Thyroid gland (tissue), 4 donors: Measurements from ENCODE around the gene TUBGCP3. TPM values are rescaled to one million over a fixed set of nuclear protein-coding genes. Genes with fewer than 3 reads are reported as not detected.

Experiments
- DNase-seq, 2 donors: peaks; one replicate each; pipeline ENCODE4 v3.0.0-alpha.2; 2019
- H3K27ac ChIP-seq, 3 donors: fragments of 200-600 bp; sonication (generic); 1 replicate in 2 of 3; 2 replicates in 1 of 3; pipeline ENCODE4 v1.5.1; 2016 to 2019; ENCODE audit warnings: mild to moderate bottlenecking in 1 of 3, moderate library complexity in 1 of 3
- H3K27me3 ChIP-seq: fragments of 200-600 bp; sonication (generic); one replicate; pipeline ENCODE4 v1.5.1; 2019
- H3K36me3 ChIP-seq, 2 donors: fragments of 200-600 bp; sonication (generic); one replicate each; pipeline ENCODE4 v1.5.1; 2016 to 2019
- H3K4me1 ChIP-seq, 2 donors: fragments of 200-600 bp; sonication (generic); one replicate each; pipeline ENCODE4 v1.5.1; 2017 to 2019
- H3K4me3 ChIP-seq, 3 donors: fragments of 200-600 bp; sonication (generic); replicated peaks in 1 of 3; 1 replicate in 2 of 3; 2 replicates in 1 of 3; pipeline ENCODE4 v1.5.1; 2016; ENCODE audit warnings: mild to moderate bottlenecking in 1 of 3
- H3K9me3 ChIP-seq: fragments of 200-600 bp; sonication (generic); one replicate; pipeline ENCODE4 v1.5.1; 2017
- POLR2A ChIP-seq, 2 donors: fragments of 450-650 bp; IDR thresholded peaks; one replicate each; pipeline ENCODE4 v1.6.1; 2017; ENCODE audit warnings: antibody characterized with exemption in 2 of 2, mild to moderate bottlenecking in 2 of 2, moderate library complexity in 1 of 2
- WGBS, 2 donors: methylation state at CpG; one replicate each; pipeline ENCODE4 v1.1.5; 2017; 5-methylcytosine and 5-hydroxymethylcytosine counted together
- intact Hi-C: fragments of 100-400 bp; cut with DNase I; formaldehyde crosslinking; loops from one replicate; pipeline ENCODE4 v1.15.1; 2023
- total RNA-seq, 4 donors: library from RNA; depleted of rRNA; stranded (reverse); fragments of >200 nt; gene quantifications; one replicate each; pipeline ENCODE4 v1.2.3, GENCODE V29; 2016
- TF ChIP-seq, protein P1 (sequence below), 6 experiments: fragments of 200-600 bp in 3 of 6; fragments of 450-650 bp in 3 of 6; sonication (generic) in 3 of 6; IDR thresholded peaks; one replicate each; pipeline ENCODE4 v1.5.1; 2016 to 2019; ENCODE audit warnings: antibody characterized with exemption in 6 of 6, mild to moderate bottlenecking in 2 of 6, inconsistent platforms in 1 of 6, moderate library complexity in 1 of 6

The TUBGCP3 gene
- total RNA-seq, 4 donors from 2014 or later: 27.4 to 49.1 (median 36.0) TPM

DNA sequence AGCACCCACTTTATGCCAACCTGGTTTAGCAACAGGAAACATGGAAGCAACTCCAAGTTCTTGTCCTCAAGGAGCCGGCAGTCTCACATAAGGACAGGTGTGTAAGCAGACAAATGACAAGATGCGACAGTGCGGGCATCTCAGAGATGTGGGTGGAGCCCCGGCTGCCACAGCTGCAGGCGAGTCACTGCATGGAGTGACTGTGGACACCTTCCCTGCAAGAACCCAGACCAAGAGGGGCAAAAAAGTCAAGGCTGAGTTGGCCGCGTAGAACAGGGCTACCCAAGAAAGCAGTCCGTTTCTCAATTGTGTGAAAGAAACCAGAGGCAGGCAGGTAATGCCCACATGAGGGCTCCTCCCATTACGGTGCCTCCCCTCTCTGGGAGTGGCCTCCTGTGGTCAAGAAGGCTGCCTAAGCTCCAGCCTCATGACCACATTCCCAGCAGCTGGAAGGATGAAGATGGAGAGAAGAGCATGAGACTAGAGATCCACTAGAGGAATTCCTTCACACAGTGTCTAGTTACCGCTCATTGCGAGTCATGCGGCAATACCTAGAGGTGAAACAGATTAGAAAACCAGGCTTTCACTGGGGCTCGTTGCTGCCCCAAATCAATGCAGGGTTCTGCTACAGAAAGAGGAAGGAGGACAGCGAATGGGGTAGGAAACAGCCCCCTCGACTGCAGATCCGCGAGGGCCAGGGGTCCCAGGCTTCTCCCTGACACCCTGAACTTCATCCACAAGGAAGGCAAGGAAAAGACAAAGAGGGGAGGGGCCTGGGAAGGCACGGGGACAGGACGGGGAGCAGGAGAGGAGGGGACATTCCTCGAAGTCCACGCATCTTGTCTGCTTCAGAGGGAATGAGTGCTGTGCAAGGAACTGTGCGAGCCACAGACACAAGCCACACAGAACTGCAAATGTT is 131.6 kb downstream of the TUBGCP3 start:
- TF ChIP-seq, protein P1, sequence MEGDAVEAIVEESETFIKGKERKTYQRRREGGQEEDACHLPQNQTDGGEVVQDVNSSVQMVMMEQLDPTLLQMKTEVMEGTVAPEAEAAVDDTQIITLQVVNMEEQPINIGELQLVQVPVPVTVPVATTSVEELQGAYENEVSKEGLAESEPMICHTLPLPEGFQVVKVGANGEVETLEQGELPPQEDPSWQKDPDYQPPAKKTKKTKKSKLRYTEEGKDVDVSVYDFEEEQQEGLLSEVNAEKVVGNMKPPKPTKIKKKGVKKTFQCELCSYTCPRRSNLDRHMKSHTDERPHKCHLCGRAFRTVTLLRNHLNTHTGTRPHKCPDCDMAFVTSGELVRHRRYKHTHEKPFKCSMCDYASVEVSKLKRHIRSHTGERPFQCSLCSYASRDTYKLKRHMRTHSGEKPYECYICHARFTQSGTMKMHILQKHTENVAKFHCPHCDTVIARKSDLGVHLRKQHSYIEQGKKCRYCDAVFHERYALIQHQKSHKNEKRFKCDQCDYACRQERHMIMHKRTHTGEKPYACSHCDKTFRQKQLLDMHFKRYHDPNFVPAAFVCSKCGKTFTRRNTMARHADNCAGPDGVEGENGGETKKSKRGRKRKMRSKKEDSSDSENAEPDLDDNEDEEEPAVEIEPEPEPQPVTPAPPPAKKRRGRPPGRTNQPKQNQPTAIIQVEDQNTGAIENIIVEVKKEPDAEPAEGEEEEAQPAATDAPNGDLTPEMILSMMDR (IDR thresholded peaks at IDR 0.05): no peak
- TF ChIP-seq POLR2A (IDR thresholded peaks at IDR 0.05): no peak
- Histone ChIP-seq H3K27ac (no peak overlapping the region), H3K4me1 (no peaks in the 10 kb centered on the region), H3K9me3 (no peaks in the 10 kb centered on the region), H3K4me3 (no peak overlapping the region), H3K27me3 (no peaks in the 10 kb centered on the region), H3K36me3 (no peaks in the 10 kb centered on the region)
- intact Hi-C loops: no loop called here
- no peak for DNase-seq
- WGBS, 2 donors: 83 to 86% methylated on average over 22 of the region's 22 CpGs

DNA sequence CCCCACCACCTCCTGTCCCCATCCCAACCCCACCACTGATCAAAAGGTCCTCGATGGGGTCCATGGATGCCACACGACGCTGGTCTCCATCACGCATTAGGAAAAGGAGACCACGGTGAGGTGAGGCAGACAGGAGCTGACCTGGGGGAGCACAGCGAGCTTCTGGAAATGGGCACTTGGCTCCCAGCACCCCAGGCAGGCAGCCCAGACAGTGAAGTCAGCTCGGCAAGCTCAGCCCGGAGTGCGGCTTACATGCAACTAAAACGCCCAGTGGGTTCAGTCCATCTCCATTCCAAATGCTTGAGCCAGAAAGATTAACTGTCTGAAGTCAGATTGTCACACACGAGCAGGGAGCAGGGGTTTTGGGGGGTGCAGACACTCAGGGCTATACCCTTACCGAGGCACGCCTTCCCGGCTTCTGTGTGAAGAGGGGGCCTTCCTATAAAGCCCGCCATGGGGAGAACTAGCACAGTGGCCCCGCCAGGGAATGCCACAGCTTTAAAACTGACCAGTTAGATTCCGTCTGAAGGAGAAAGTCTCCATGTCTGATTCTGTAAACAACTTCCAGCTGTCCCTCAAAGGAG is 132.4 kb downstream of the TUBGCP3 start:
- intact Hi-C loops: no loop called here
- no peaks in the 10 kb centered on the region for H3K9me3 ChIP-seq
- no peak overlapping the region for H3K4me3 ChIP-seq
- no peak overlapping the region for H3K27ac ChIP-seq
- 78 to 85% methylated on average over 17 of the region's 17 CpGs for WGBS, 2 donors
- TF ChIP-seq POLR2A (IDR thresholded peaks at IDR 0.05): no peak
- TF ChIP-seq, protein P1 (IDR thresholded peaks at IDR 0.05): no peak
- no peak for DNase-seq
- no peaks in the 10 kb centered on the region for H3K4me1 ChIP-seq
- no peaks in the 10 kb centered on the region for H3K27me3 ChIP-seq
- no peaks in the 10 kb centered on the region for H3K36me3 ChIP-seq

DNA sequence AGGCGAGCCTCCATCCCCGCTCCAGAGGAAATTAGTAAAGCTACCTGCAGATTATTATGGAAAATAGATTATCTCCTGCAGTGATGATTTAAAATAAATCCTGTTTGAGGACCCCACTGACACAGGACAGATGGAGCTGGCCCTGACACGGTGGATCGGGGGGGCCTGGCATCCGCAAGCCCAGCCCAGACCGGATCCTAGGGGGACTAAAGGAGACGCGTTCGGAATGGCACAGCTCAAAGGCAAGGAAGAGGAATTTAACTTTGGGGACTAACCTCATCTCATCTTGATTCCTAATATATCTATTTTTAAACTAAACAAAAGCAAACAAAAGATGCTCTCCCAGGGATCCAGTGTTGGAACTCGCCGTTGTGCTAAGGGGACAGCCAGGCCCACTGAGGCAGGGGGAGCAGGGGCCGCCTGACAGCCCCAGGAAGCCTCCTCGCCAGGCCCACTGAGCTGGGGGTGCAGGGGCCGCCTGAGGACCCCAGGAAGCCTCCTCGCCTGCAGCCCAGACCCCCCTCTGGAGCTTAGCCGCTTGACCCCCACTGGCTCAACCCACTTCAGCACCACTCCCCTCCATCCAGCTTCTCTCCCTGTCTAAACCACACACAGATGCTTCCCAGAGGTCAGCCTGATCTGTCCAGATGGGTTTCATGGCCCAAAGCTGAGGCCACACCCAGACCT is 133.2 kb downstream of the TUBGCP3 start:
- DNase-seq: no peak
- WGBS, 2 donors: 66 to 74% methylated on average over 15 to 16 of the region's 16 CpGs
- Histone ChIP-seq H3K4me3 (no peak overlapping the region), H3K36me3 (no peaks in the 10 kb centered on the region), H3K27ac (no peak overlapping the region), H3K4me1 (no peaks in the 10 kb centered on the region), H3K9me3 (no peaks in the 10 kb centered on the region), H3K27me3 (no peaks in the 10 kb centered on the region)
- intact Hi-C loops: no loop called here
- TF ChIP-seq, protein P1 (IDR thresholded peaks at IDR 0.05): no peak
- no peak for TF ChIP-seq POLR2A (IDR thresholded peaks at IDR 0.05)

DNA sequence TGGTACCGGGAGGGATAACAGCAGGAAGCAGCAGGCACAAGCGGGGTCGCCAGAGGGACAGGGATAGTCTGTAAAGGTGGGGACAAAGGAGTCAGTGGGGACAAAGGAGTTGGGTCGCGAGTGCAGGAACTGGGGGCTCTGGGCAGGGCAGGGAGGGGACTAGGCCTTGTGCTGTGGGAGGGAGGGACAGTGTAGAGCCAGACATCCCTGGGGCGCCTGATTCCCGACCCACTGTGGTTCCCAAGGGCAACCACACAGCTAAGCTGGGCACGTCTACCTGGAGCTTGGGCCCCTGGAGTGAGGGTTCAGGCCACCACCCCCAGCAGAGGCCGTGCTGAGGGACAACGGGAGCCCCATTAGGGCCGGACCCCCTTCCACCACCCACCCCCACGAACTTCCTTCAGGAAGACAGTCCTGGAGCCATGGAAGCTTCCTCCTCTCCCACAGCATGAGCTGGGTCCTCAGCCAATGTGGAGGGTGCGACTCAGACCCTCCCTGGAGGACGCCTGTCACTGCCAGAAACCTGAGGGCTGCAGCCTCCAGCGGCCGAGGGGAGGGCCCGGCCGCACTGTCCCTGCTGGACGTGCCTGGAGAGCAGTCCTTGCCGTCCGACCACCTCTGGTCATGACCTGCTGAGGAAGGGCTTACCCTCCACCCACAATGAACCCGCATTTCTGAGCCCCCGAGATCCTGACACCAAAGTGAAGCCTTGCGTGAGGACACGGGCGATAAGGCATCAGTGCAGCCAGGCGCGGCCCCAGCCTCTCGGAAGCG is 133.9 kb downstream of the TUBGCP3 start:
- no peak for DNase-seq

More for the DNA sequence above, 133.9 kb downstream of the TUBGCP3 start:
- no peak overlapping the region for H3K4me3 ChIP-seq
- no peaks in the 10 kb centered on the region for H3K27me3 ChIP-seq
- WGBS, 2 donors: 76 to 81% methylated on average over 21 to 28 of the region's 30 CpGs
- intact Hi-C loops: no loop called here
- H3K4me1 ChIP-seq: no peaks in the 10 kb centered on the region
- no peaks in the 10 kb centered on the region for H3K36me3 ChIP-seq
- no peaks in the 10 kb centered on the region for H3K9me3 ChIP-seq
- no peak for TF ChIP-seq POLR2A (IDR thresholded peaks at IDR 0.05)
- TF ChIP-seq, protein P1 (IDR thresholded peaks at IDR 0.05): no peak
- H3K27ac ChIP-seq: no peak overlapping the region
